CD8-positive, alpha-beta memory T cell (primary cell): Measurements from ENCODE around the gene PLOD1. TPM values are rescaled to one million over a fixed set of nuclear protein-coding genes. Genes with fewer than 3 reads are reported as not detected.
"Not testable (repeated sequence)": the region's sequence is repeated elsewhere in the genome, so short reads cannot be mapped to it uniquely, and the experiment has no call there.

ENCODE experiments used
- CTCF ChIA-PET: fragments of 350-600 bp; sonication (Branson Sonifier 250); formaldehyde crosslinking; loops from one replicate; lab custom pipeline; 2021; ENCODE audit warnings: antibody characterized with exemption; lab: Charles Lee
- POLR2A ChIA-PET: fragments of 350-600 bp; sonication (Branson Sonifier 250); formaldehyde crosslinking; loops from one replicate; lab custom pipeline; 2021; ENCODE audit warnings: antibody characterized with exemption; lab: Charles Lee
- DNase-seq, 5 donors: peaks; one replicate each; pipeline versions ENCODE4 v3.0.0 to v3.0.0-alpha.2; 2020 to 2022; ENCODE audit warnings: mixed read lengths in 1 of 5
- H3K27ac ChIP-seq: one replicate; pipeline ENCODE4 v1.7.0; 2013; ENCODE audit warnings: low read depth, mild to moderate bottlenecking, low read length, moderate library complexity
- H3K27me3 ChIP-seq: 2 replicates; pipeline ENCODE4 v1.7.0; 2013; ENCODE audit warnings: low read length, mild to moderate bottlenecking; ENCODE audit not compliant: insufficient read depth, poor library complexity, severe bottlenecking
- H3K36me3 ChIP-seq: 2 replicates; pipeline ENCODE4 v1.7.0; 2013; ENCODE audit warnings: mild to moderate bottlenecking, low read length, moderate library complexity; ENCODE audit not compliant: insufficient read depth
- H3K4me1 ChIP-seq: 2 replicates; pipeline ENCODE4 v1.7.0; 2013; ENCODE audit warnings: mild to moderate bottlenecking, low read length, moderate library complexity; ENCODE audit not compliant: insufficient read depth
- H3K4me3 ChIP-seq: 2 replicates; pipeline ENCODE4 v1.7.0; 2013; ENCODE audit warnings: mild to moderate bottlenecking, low read length
- H3K9me3 ChIP-seq: 2 replicates; pipeline ENCODE4 v1.7.0; 2013; ENCODE audit warnings: mild to moderate bottlenecking, low read length
- H3K27ac Mint-ChIP-seq, 8 donors: one replicate each; pipeline ENCODE4 v1.8.0; 2020 to 2021; ENCODE audit warnings: mixed read lengths in 8 of 8, mild to moderate bottlenecking in 6 of 8, inconsistent platforms in 3 of 8, moderate library complexity in 3 of 8
- H3K27me3 Mint-ChIP-seq, 2 donors: one replicate each; pipeline ENCODE4 v1.8.0; 2020 to 2021; ENCODE audit warnings: mixed read lengths in 2 of 2, mild to moderate bottlenecking in 1 of 2, moderate library complexity in 1 of 2
- H3K36me3 Mint-ChIP-seq, 3 donors: one replicate each; pipeline ENCODE4 v1.8.0; 2020 to 2021; ENCODE audit warnings: mixed read lengths in 3 of 3, inconsistent platforms in 1 of 3, mild to moderate bottlenecking in 1 of 3
- H3K4me1 Mint-ChIP-seq, 3 donors: one replicate each; pipeline ENCODE4 v1.8.0; 2020 to 2021; ENCODE audit warnings: mixed read lengths in 3 of 3, inconsistent platforms in 1 of 3, mild to moderate bottlenecking in 1 of 3
- H3K4me3 Mint-ChIP-seq, 7 donors: one replicate each; pipeline ENCODE4 v1.8.0; 2020 to 2021; ENCODE audit warnings: mixed read lengths in 7 of 7, mild to moderate bottlenecking in 6 of 7, moderate library complexity in 4 of 7, inconsistent platforms in 2 of 7
- H3K9me3 Mint-ChIP-seq, 5 donors: one replicate each; pipeline ENCODE4 v1.8.0; 2020 to 2022; ENCODE audit warnings: mixed read lengths in 5 of 5, mild to moderate bottlenecking in 3 of 5, moderate library complexity in 2 of 5, inconsistent platforms in 1 of 5
- polyA plus RNA-seq: library from polyadenylated mRNA; unstranded; fragments of 300-500 nt; fragmentation: Illumina TruSeq; gene quantifications from one replicate; pipeline ENCODE4 v1.2.3, GENCODE V29; 2021
- total RNA-seq, 2 experiments: library from RNA; stranded (reverse); gene quantifications; one replicate each; pipeline ENCODE4 v1.2.3, GENCODE V29; 2021

PLOD1 gene
- total and polyA plus RNA-seq, 3 experiments from 2014 or later, result 9.4 to 31.0 (median 25.8) TPM

GRCh38 chr1:12006167-12006921 lies 71.8 kb downstream of the PLOD1 start:
- H3K27ac Mint-ChIP-seq, result peak overlapping the region in 1 of 8 donors; percentile 1
- Histone ChIP-seq H3K27me3 (no peaks in the 10 kb centered on the region), H3K27ac (peak overlapping the region; percentile 9), H3K9me3 (no peaks in the 10 kb centered on the region), H3K36me3 (peaks cover 62% of the 10 kb centered on the region), H3K4me3 (no peak overlapping the region), H3K4me1 (no peaks in the 10 kb centered on the region)
- H3K4me3 Mint-ChIP-seq, result no peak overlapping the region
- CTCF ChIA-PET, result no interaction called here
- peaks cover 11 to 93% (median 21%) of the 10 kb centered on the region in 3 donors for H3K36me3 Mint-ChIP-seq
- no peak for DNase-seq
- no peaks in the 10 kb centered on the region for H3K4me1 Mint-ChIP-seq
- H3K27me3 Mint-ChIP-seq, result no peaks in the 10 kb centered on the region
- no peaks in the 10 kb centered on the region for H3K9me3 Mint-ChIP-seq
- POLR2A ChIA-PET, result no interaction called here

GRCh38 chr1:12007204-12007603 lies 72.7 kb downstream of the PLOD1 start:
- peak overlapping the region in 1 of 8 donors; percentile 42 for H3K27ac Mint-ChIP-seq
- H3K9me3 Mint-ChIP-seq, result no peaks in the 10 kb centered on the region
- no peak overlapping the region for H3K4me3 Mint-ChIP-seq
- Histone ChIP-seq H3K9me3 (no peaks in the 10 kb centered on the region), H3K36me3 (peaks cover 62% of the 10 kb centered on the region), H3K27ac (peak overlapping the region; percentile 9), H3K4me1 (no peaks in the 10 kb centered on the region), H3K27me3 (no peaks in the 10 kb centered on the region), H3K4me3 (no peak overlapping the region)
- no peaks in the 10 kb centered on the region for H3K27me3 Mint-ChIP-seq
- no peaks in the 10 kb centered on the region for H3K4me1 Mint-ChIP-seq
- ChIA-PET CTCF (no interaction called here), POLR2A (interaction anchor here (0.6 kb wide), 1 partner anchor 86 kb away, joined by 3 read pairs; no protein-coding TSS in a partner anchor)
- H3K36me3 Mint-ChIP-seq, result peaks cover 11 to 93% (median 20%) of the 10 kb centered on the region in 3 donors
- no peak for DNase-seq

GRCh38 chr1:12008355-12008754 lies 73.8 kb downstream of the PLOD1 start:
- H3K4me3 ChIP-seq, DNase-seq, CTCF ChIA-PET, H3K27me3 ChIP-seq, POLR2A ChIA-PET, H3K4me1 Mint-ChIP-seq, H3K4me1 ChIP-seq, H3K27ac ChIP-seq, H3K9me3 Mint-ChIP-seq, H3K9me3 ChIP-seq, H3K27ac Mint-ChIP-seq, H3K4me3 Mint-ChIP-seq, H3K27me3 Mint-ChIP-seq: not testable (repeated sequence)
- peaks cover 55% of the 10 kb centered on the region for H3K36me3 ChIP-seq
- H3K36me3 Mint-ChIP-seq, result peaks cover 11 to 91% (median 13%) of the 10 kb centered on the region in 3 donors

- Histone ChIP-seq H3K36me3 (peaks cover 46% of the 10 kb centered on the region), H3K9me3 (no peaks in the 10 kb centered on the region), H3K4me3 (no peak overlapping the region), H3K27me3 (no peaks in the 10 kb centered on the region), H3K4me1 (no peaks in the 10 kb centered on the region), H3K27ac (no peak overlapping the region)
- Mint-ChIP-seq H3K9me3 (no peaks in the 10 kb centered on the region), H3K36me3 (peaks cover 9 to 84% (median 11%) of the 10 kb centered on the region in 3 donors), H3K4me1 (no peaks in the 10 kb centered on the region), H3K27me3 (no peaks in the 10 kb centered on the region), H3K27ac (no peak overlapping the region), H3K4me3 (no peak overlapping the region)
- POLR2A ChIA-PET, result no interaction called here
- DNase-seq, result no peak
- CTCF ChIA-PET, result no interaction called here
These were observed 74.9 kb downstream of the PLOD1 start for GRCh38 chr1:12009318-12009947.

GRCh38 chr1:12010746-12011570 lies 76.4 kb downstream of the PLOD1 start:
- Histone ChIP-seq H3K4me1 (no peaks in the 10 kb centered on the region), H3K4me3 (no peak overlapping the region), H3K27ac (no peak overlapping the region), H3K27me3 (no peaks in the 10 kb centered on the region), H3K36me3 (peaks cover 41% of the 10 kb centered on the region), H3K9me3 (no peaks in the 10 kb centered on the region)
- H3K9me3 Mint-ChIP-seq, result no peaks in the 10 kb centered on the region
- H3K4me3 Mint-ChIP-seq, result no peak overlapping the region
- no peak for DNase-seq
- H3K4me1 Mint-ChIP-seq, result no peaks in the 10 kb centered on the region
- no peak overlapping the region for H3K27ac Mint-ChIP-seq
- H3K27me3 Mint-ChIP-seq, result no peaks in the 10 kb centered on the region
- ChIA-PET POLR2A (no interaction called here), CTCF (interaction anchor here (0.8 to 0.9 kb wide), 2 partner anchors 9 to 20 kb away, joined by 3 read pairs; no protein-coding TSS in a partner anchor)
- peaks cover 4 to 69% (median 5%) of the 10 kb centered on the region in 3 donors for H3K36me3 Mint-ChIP-seq

GRCh38 chr1:12011998-12012397 lies 77.5 kb downstream of the PLOD1 start:
- Mint-ChIP-seq H3K4me1 (no peaks in the 10 kb centered on the region), H3K27me3 (no peaks in the 10 kb centered on the region), H3K36me3 (peaks cover 4 to 58% (median 5%) of the 10 kb centered on the region in 3 donors), H3K4me3 (no peak overlapping the region), H3K9me3 (no peaks in the 10 kb centered on the region), H3K27ac (peak overlapping the region in 2 of 8 donors; percentile 2 to 22)
- peaks cover 31% of the 10 kb centered on the region for H3K36me3 ChIP-seq
- H3K9me3 ChIP-seq, result no peaks in the 10 kb centered on the region
- H3K27ac ChIP-seq, result no peak overlapping the region
- no peaks in the 10 kb centered on the region for H3K4me1 ChIP-seq
- H3K27me3 ChIP-seq, result no peaks in the 10 kb centered on the region
- no peak overlapping the region for H3K4me3 ChIP-seq
- ChIA-PET POLR2A (interaction anchor here (0.9 kb wide), 1 partner anchor 102 kb away, joined by 3 read pairs; no protein-coding TSS in a partner anchor), CTCF (no interaction called here)
- DNase-seq, result no peak

GRCh38 chr1:12012560-12013316 lies 78.2 kb downstream of the PLOD1 start:
- Mint-ChIP-seq H3K9me3 (no peaks in the 10 kb centered on the region), H3K27me3 (no peaks in the 10 kb centered on the region), H3K36me3 (peaks cover under 1 to 51% (median 1%) of the 10 kb centered on the region in 3 donors), H3K4me1 (no peaks in the 10 kb centered on the region), H3K4me3 (no peak overlapping the region), H3K27ac (peak overlapping the region in 1 of 8 donors; percentile 34)
- Histone ChIP-seq H3K27ac (no peak overlapping the region), H3K4me3 (no peak overlapping the region), H3K9me3 (no peaks in the 10 kb centered on the region), H3K27me3 (no peaks in the 10 kb centered on the region), H3K36me3 (peaks cover 24% of the 10 kb centered on the region), H3K4me1 (no peaks in the 10 kb centered on the region)
- no peak for DNase-seq
- ChIA-PET CTCF (no interaction called here), POLR2A (no interaction called here)
